Right hindlimb (tissue), 1 donor: ENCODE data around the gene PLN.

ENCODE experiments used
- DNase-seq: peaks from one replicate; pipeline ENCODE4 v3.0.0-alpha.2; 2018

PLN gene

GRCh38 chr6:118580585-118581419 is 32.7 kb downstream of the PLN start:
- no peak for DNase-seq

GRCh38 chr6:118581489-118581959 is 33.4 kb downstream of the PLN start:
- DNase-seq = no peak

DNA sequence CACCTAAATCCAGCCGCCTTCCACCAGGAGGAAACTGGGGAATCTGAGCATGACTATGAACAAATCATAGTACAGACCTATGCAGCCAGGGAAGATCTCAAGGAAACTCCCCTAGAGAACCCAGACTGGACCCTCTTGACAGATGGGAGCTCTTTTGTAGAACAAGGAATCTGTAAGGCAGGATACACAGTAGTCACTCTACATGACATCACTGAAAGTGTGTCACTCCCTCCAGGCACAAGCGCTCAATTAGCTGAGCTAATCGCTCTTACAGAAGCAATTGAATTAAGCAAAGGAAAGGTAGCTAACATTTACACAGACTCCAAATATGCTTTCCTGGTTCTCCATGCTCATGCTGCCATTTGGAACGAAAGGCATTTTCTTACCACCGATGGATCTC is 36.8 kb downstream of the PLN start:
- DNase-seq = no peak

DNA sequence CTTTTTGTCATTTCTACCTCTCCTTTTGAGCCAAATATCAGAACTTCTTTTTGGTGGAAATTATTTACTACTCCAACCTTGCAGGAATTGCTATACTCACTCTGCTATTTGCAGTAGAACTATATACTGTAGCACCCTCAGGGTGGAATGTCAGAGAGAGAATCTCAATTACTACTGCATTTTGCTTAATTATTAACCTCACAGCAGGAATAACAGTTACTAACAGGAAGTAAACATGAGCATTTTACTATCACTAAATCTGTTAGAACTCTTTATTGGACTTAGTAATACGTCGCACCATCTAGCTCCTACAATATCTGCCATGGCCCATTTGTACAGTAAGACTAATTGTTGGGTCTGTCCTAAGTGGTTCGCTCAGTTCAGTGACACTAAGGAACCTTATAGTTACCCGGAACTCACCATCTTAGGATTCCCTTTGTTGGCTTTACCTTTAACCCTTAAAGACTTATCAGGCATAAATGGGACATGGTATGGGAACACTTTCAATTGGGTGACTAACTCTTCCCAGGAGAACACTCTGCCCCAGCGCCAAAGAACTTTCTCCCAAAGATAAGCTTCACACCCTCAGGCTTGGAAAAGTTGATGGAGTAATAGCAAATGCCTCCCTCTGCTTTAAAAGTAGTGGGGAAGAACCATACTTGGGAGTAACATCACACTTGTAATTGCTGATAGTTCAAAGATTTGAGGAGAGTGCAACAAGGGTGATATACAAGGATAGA is 38.8 kb downstream of the PLN start:
- no peak for DNase-seq

DNA sequence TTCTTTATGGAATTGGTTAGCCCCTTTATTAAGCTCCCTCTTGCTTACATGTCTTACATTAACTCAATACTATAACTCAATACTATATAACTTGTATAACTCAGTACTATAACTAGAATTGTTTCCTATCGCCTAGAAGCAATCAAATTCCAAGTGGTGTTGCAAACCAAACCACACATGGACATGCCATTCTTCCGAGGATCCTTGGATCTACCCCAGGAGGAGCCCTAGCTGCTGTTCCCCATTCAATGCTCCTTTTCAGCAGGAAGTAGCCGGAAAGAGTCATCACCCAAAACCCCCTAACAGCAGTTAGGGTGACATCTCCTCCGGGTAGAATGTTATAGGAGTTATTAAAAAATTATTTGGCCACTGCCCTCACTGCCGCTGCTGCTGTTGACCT is 40.5 kb downstream of the PLN start:
- DNase-seq = no peak

GRCh38 chr6:118589186-118589585 is 41.1 kb downstream of the PLN start:
- DNase-seq = no peak

GRCh38 chr6:118589649-118590365 is 41.7 kb downstream of the PLN start:
- no peak for DNase-seq

- DNase-seq = no peak
These were observed 43.8 kb downstream of the PLN start for GRCh38 chr6:118591897-118592296.

- no peak for DNase-seq
These were observed 46.8 kb downstream of the PLN start for GRCh38 chr6:118594877-118595276.

- DNase-seq = no peak
These were observed 48.8 kb downstream of the PLN start for GRCh38 chr6:118596774-118597320.

DNA sequence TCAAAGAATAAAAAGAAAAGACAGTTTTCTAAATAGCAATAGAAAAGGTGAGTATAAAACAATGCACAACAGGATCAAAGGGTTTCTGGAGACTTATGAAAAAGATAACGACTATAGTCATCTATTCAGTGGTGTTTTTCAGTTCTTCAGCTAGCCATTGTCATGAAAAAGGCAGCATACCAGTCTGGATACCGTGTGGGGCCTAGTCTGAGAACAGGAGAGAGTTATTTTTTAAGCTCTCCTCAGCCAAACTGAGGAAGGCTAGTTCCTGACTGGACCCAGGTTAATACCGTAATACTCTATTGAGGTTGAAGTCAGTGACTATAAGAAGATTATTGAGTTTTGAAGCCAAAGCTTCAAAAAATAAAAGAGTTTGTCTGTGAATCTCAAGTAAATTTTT is 49.5 kb downstream of the PLN start:
- DNase-seq = no peak

DNA sequence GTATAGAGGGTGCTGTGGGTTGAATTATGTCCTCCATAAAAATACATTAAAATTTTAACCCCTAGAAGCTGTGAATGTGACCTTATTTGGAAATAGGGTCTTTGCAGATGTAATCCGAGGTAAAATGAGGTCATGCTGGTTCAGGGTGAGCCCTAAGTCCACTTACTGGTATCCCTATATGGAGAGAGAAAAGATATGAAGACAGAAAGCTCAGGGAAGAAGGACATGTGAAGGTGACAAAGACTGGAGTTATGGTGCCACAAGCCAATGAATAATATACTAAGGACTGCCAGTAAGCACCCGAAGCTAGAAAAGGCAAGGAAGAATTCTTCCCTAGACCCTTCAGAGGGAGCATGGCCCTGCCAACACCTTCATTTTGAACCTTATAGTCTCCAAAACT is 50.2 kb downstream of the PLN start:
- no peak for DNase-seq

GRCh38 chr6:118602300-118602699 is 54.2 kb downstream of the PLN start:
- DNase-seq = no peak

DNA sequence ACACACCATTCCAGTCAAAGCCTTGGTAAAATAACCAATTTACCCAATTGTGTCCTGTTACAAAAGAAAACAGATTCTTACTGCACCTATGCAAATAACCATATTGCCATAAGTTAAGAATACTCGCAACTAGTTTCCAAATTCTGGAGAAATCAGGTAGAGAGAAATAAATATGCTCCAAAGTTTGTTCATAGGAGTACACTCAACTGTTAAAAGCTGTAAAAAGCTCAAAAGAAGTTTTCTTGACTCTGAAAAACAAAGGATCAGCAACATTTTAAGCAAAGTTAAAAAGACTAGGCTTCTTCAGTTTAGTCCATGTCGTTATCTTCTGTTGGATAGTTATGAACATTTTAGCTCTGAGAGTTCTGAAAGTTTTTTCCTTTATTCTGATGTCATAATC is 55.3 kb downstream of the PLN start:
- no peak for DNase-seq

GRCh38 chr6:118606268-118606667 is 58.2 kb downstream of the PLN start:
- DNase-seq = no peak

DNA sequence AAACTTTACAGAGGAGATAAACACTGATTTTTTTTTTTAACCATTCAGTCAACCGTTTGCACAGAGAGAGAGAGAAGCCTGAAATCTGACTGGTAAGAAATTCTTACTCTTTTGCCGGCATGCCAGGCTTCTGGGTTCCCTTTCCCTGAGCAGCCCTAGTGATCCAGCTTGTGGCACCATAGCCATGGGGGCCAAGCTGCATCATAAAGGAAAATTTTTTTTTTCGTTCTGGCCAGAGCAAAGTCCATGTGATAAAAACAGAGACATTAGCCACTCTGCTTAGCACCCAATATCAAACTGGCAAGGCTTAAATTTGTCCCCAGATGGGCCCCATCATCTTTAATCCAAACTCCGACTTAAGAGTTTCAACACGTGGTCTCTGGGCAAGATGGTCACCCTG is 58.8 kb downstream of the PLN start:
- DNase-seq = no peak
